K562 (cell line): ENCODE results near the gene RUSC1.

Experiments used
- ARID4B ChIP-seq: sonication (generic); formaldehyde crosslinking; IDR thresholded peaks from 2 replicates; pipeline ENCODE4 v1.8.0; 2022; ENCODE audit warnings: mild to moderate bottlenecking, missing genetic modification reagents
- CBFA2T2 ChIP-seq: fragments of 450-650 bp; conservative IDR thresholded peaks from 2 replicates; pipeline ENCODE4 v1.6.1; 2017; ENCODE audit warnings: mild to moderate bottlenecking
- FOXA3 ChIP-seq, 2 experiments: fragments of 450-650 bp in 1 of 2; sonication (generic) in 1 of 2; formaldehyde crosslinking; IDR thresholded peaks in 1 of 2; conservative IDR thresholded peaks in 1 of 2; 2 replicates each; pipeline versions ENCODE4 v1.4.0 to v1.8.0; 2020 to 2022; ENCODE audit warnings: mild to moderate bottlenecking in 2 of 2, missing genetic modification reagents in 1 of 2
- HDAC8 ChIP-seq: fragments of 450-650 bp; IDR thresholded peaks from 2 replicates; pipeline ENCODE4 v1.6.1; 2016; ENCODE audit warnings: mild to moderate bottlenecking, missing genetic modification characterization, moderate library complexity, missing compliant biosample characterization
- MEF2D ChIP-seq: conservative IDR thresholded peaks from 2 replicates; pipeline ENCODE4 v1.6.1; 2016; ENCODE audit warnings: low read depth, missing genetic modification characterization, missing compliant biosample characterization
- NCOR1 ChIP-seq: fragments of 450-650 bp; IDR thresholded peaks from 2 replicates; pipeline ENCODE4 v1.6.1; 2016; ENCODE audit warnings: mild to moderate bottlenecking, moderate library complexity
- NR1H2 ChIP-seq: sonication (generic); formaldehyde crosslinking; IDR thresholded peaks from 2 replicates; pipeline ENCODE4 v1.4.0; 2020; ENCODE audit warnings: mild to moderate bottlenecking, missing genetic modification reagents
- POLR2AphosphoS5 ChIP-seq: IDR thresholded peaks from 2 replicates; pipeline ENCODE4 v1.6.1; 2011; ENCODE audit warnings: mild to moderate bottlenecking, low read depth, low read length, moderate library complexity; ENCODE audit not compliant: control insufficient read depth, insufficient read depth
- RFX5 ChIP-seq: IDR thresholded peaks from 2 replicates; pipeline ENCODE4 v1.6.1; 2011; ENCODE audit warnings: low read depth, mild to moderate bottlenecking, improper control_type of control experiment, low read length
- ZNF121 ChIP-seq: sonication (generic); formaldehyde crosslinking; conservative IDR thresholded peaks from 2 replicates; pipeline ENCODE4 v1.8.0; 2022; ENCODE audit warnings: missing genetic modification reagents
- ZNF699 ChIP-seq: fragments of 250-450 bp; sonication (Bioruptor Pico); IDR thresholded peaks from 2 replicates; pipeline ENCODE4 v1.8.0; 2021; ENCODE audit warnings: mild to moderate bottlenecking, moderate library complexity; ENCODE audit not compliant: insufficient replicate concordance
- TF ChIP-seq, protein P1 (sequence below): fragments of 250-450 bp; sonication (Bioruptor Pico); IDR thresholded peaks from 2 replicates; pipeline ENCODE4 v1.5.0; 2020; ENCODE audit warnings: mild to moderate bottlenecking, borderline replicate concordance

- TF ChIP-seq FOXA3 (CRISPR knock-in tag; conservative IDR thresholded peaks at IDR 0.05 in 1 of 2, IDR thresholded peaks at IDR 0.05 in 1 of 2) (no peak), POLR2AphosphoS5 (no peak), NR1H2 (CRISPR knock-in tag) (no peak), ZNF699 (CRISPR knock-in tag) (no peak), NCOR1 (no peak), HDAC8 (tag) (no peak), CBFA2T2 (no peak), RFX5 (no peak), ARID4B (CRISPR knock-in tag) (no peak), ZNF121 (CRISPR knock-in tag) (no peak), MEF2D (tag) (no peak)
- TF ChIP-seq, protein P1, sequence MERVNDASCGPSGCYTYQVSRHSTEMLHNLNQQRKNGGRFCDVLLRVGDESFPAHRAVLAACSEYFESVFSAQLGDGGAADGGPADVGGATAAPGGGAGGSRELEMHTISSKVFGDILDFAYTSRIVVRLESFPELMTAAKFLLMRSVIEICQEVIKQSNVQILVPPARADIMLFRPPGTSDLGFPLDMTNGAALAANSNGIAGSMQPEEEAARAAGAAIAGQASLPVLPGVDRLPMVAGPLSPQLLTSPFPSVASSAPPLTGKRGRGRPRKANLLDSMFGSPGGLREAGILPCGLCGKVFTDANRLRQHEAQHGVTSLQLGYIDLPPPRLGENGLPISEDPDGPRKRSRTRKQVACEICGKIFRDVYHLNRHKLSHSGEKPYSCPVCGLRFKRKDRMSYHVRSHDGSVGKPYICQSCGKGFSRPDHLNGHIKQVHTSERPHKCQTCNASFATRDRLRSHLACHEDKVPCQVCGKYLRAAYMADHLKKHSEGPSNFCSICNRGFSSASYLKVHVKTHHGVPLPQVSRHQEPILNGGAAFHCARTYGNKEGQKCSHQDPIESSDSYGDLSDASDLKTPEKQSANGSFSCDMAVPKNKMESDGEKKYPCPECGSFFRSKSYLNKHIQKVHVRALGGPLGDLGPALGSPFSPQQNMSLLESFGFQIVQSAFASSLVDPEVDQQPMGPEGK (CRISPR knock-in tag) = no peak
Measured at GRCh38 chr1:155286544-155286943, 34.1 kb upstream of the RUSC1 start.
